BJ (cell line): ENCODE results near the gene ANKRD40. TPM values are rescaled to one million over a fixed set of nuclear protein-coding genes. Genes with fewer than 3 reads are reported as not detected.

Source experiments
- CTCF ChIA-PET: fragments of 350-600 bp; formaldehyde crosslinking; extraction: SDS; loops from one replicate; lab custom pipeline; 2021; ENCODE audit warnings: antibody characterized with exemption, inconsistent platforms; lab: Yijun Ruan, JAX
- POLR2A ChIA-PET: fragments of 300-600 bp; sonication (Branson Sonifier 250); formaldehyde crosslinking; extraction: SDS; loops from one replicate; lab custom pipeline; 2021; ENCODE audit warnings: antibody characterized with exemption; lab: Charles Lee
- DNase-seq: peaks from one replicate; pipeline ENCODE4 v3.0.0-alpha.2; 2011; ENCODE audit warnings: low read depth
- H3K27me3 ChIP-seq: 2 replicates; pipeline ENCODE4 v1.6.0; 2011; ENCODE audit warnings: low read length; ENCODE audit not compliant: control insufficient read depth, insufficient read depth
- H3K36me3 ChIP-seq: 2 replicates; pipeline ENCODE4 v1.5.1; 2011; ENCODE audit warnings: low read length; ENCODE audit not compliant: control insufficient read depth, insufficient read depth
- H3K4me3 ChIP-seq: 2 replicates; pipeline ENCODE4 v1.5.1; 2011; ENCODE audit warnings: low read depth, mild to moderate bottlenecking, control low read depth, low read length
- polyA plus RNA-seq: library from polyadenylated mRNA; depleted of rRNA; stranded (reverse); fragments of >200 nt; gene quantifications from 2 replicates; pipeline ENCODE4 v1.2.3, GENCODE V29; 2011
- TF ChIP-seq, protein P1 (sequence below): IDR thresholded peaks from 2 replicates; pipeline ENCODE4 v1.5.1; 2011; ENCODE audit warnings: low read depth, mild to moderate bottlenecking, control low read depth, inconsistent platforms, low read length, moderate library complexity; ENCODE audit not compliant: insufficient read depth

Gene ANKRD40
- polyA plus RNA-seq, 1 experiment = 19.0 TPM

DNA sequence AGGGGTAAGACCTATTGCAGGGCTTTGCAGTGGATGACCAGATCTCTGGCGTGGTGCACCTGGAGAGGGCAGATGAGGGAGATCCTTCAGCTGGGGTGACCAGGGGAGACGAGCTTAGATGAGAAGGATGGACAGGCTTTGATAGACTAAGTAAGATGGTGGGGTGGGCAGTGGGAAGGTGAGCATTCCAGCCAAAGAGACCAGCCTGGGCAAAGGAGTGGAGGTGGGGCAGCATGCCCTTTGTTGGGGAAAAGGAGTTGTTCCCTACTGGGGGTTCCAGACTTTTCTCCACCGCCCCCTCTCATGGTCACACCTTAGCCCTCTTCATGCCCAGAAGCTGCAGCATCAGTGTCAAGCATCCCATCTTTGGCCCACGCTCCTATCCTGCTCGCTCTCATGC lies 27.6 kb downstream of the ANKRD40 start:
- TF ChIP-seq, protein P1, sequence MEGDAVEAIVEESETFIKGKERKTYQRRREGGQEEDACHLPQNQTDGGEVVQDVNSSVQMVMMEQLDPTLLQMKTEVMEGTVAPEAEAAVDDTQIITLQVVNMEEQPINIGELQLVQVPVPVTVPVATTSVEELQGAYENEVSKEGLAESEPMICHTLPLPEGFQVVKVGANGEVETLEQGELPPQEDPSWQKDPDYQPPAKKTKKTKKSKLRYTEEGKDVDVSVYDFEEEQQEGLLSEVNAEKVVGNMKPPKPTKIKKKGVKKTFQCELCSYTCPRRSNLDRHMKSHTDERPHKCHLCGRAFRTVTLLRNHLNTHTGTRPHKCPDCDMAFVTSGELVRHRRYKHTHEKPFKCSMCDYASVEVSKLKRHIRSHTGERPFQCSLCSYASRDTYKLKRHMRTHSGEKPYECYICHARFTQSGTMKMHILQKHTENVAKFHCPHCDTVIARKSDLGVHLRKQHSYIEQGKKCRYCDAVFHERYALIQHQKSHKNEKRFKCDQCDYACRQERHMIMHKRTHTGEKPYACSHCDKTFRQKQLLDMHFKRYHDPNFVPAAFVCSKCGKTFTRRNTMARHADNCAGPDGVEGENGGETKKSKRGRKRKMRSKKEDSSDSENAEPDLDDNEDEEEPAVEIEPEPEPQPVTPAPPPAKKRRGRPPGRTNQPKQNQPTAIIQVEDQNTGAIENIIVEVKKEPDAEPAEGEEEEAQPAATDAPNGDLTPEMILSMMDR = no peak
- ChIA-PET POLR2A (no interaction called here), CTCF (interaction anchor here (0.9 to 2.3 kb wide), 9 partner anchors 10 to 134 kb away, joined by 3 to 17 read pairs (median 5); partner anchors contain the start of genes ABCC3 and CACNA1G)
- H3K4me3 ChIP-seq = no peak overlapping the region
- H3K36me3 ChIP-seq = peaks cover 21% of the 10 kb centered on the region
- DNase-seq = no peak
- H3K27me3 ChIP-seq = no peaks in the 10 kb centered on the region

DNA sequence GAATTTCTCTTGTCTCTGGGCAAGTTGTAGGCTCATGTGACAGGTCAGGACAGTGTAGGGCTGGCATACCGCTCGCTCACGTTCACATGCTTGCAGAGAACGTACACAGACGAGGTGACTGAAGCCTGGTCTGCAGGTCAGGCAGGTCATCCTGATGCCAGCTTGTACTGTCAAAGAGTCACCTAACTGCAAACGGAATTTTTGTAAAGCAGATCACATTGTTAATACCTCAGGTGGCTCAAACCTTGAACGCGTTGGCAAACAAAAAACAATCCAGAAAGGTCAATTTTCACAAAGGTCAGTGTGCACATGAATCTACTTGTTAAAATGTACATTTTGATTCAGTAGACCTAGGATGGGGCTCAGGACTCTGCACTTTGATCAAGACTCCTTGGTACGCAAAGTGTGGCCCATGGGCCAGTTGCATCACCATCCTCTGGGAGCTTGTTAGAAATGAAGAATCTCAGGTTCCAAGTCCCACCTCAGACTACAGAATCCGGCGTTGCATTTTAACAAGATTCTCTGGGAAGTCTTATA lies 28.6 kb downstream of the ANKRD40 start:
- DNase-seq = no peak
- ChIA-PET POLR2A (no interaction called here), CTCF (interaction anchor here (0.6 to 2.3 kb wide), 6 partner anchors 15 to 1385 kb away, joined by 3 to 17 read pairs (median 4); partner anchors contain the start of gene ABCC3)
- Histone ChIP-seq H3K4me3 (no peak overlapping the region), H3K36me3 (peaks cover 19% of the 10 kb centered on the region), H3K27me3 (no peaks in the 10 kb centered on the region)
- TF ChIP-seq, protein P1 = no peak

DNA sequence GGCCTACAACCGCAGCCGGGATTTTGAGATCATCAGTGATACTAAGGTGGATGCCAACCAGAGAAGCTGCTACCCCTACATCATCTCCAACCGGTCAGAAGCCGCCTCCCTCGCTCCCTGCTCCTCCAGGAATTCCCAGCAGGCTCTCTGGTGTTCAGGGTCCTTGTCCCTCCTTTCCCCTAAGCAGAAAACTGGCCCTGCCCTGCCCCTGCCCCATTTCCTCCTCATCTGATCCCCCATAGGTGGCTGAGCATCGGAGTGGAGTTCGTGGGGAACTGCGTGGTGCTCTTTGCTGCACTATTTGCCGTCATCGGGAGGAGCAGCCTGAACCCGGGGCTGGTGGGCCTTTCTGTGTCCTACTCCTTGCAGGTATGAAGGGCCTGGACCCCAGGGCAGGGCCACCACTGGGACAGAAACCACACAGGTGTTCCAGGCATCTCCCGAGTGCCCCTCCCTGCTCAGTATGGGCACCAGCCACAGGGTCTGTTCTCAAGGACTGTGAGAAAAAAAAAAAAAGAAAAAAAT lies 29.8 kb downstream of the ANKRD40 start:
- ChIA-PET POLR2A (no interaction called here), CTCF (no interaction called here)
- DNase-seq = no peak
- H3K4me3 ChIP-seq = no peak overlapping the region
- H3K27me3 ChIP-seq = no peaks in the 10 kb centered on the region
- TF ChIP-seq, protein P1 = no peak
- H3K36me3 ChIP-seq = peaks cover 22% of the 10 kb centered on the region

DNA sequence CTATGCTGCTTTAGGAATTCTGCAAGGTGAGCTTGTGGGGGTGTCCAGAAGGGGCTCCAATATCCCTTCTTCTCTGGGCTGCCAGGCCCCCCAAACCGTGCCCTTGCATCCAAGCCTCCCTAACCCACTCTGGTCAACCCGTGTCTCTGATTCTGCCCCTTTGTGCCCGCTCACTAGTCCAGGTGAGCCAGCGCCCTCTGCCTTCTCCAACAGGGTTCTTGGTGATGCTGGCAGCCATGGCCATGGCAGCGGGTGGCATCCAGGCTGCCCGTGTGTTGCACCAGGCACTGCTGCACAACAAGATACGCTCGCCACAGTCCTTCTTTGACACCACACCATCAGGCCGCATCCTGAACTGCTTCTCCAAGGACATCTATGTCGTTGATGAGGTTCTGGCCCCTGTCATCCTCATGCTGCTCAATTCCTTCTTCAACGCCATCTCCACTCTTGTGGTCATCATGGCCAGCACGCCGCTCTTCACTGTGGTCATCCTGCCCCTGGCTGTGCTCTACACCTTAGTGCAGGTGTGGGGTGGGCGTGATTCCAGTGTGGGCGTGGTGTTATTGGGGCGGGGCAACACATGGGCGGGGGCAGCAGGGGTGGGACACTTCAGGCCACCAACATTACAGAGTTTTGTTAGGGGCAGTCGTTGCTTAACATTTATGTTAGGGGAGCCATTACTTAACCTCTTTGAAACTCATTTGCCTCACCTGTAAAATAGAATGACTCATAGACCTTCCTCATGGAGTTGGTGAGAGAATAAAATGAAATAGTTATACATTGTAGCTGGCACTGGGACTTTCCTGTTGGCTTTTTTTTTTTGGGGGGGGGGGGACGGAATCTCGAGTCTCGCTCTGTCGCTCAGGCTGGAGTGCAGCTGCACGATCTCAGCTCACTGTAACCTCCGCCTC lies 31.4 kb downstream of the ANKRD40 start:
- Histone ChIP-seq H3K27me3 (no peaks in the 10 kb centered on the region), H3K36me3 (peaks cover 22% of the 10 kb centered on the region), H3K4me3 (no peak overlapping the region)
- CTCF ChIA-PET = interaction anchor here (0.9 to 1.9 kb wide), 3 partner anchors 17 to 126 kb away, joined by 4 to 6 read pairs (median 5); no protein-coding TSS in a partner anchor
- TF ChIP-seq, protein P1 = no peak
- POLR2A ChIA-PET = no interaction called here
- no peak for DNase-seq

DNA sequence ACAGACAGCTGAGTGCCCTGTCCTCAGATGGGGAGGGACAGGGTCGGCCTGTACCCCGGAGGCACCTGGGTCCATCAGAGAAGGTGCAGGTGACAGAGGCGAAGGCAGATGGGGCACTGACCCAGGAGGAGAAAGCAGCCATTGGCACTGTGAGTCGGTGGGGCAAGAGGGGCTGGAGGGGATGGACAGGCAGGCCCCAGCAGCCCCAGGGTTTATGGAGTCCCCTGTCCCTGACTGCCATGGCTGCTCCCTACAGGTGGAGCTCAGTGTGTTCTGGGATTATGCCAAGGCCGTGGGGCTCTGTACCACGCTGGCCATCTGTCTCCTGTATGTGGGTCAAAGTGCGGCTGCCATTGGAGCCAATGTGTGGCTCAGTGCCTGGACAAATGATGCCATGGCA lies 32.1 kb downstream of the ANKRD40 start:
- ChIA-PET CTCF (interaction anchor here (1.9 kb wide), 2 partner anchors 19 to 45 kb away, joined by 6 to 10 read pairs; no protein-coding TSS in a partner anchor), POLR2A (no interaction called here)
- Histone ChIP-seq H3K4me3 (no peak overlapping the region), H3K27me3 (no peaks in the 10 kb centered on the region), H3K36me3 (peaks cover 22% of the 10 kb centered on the region)
- DNase-seq = no peak
- TF ChIP-seq, protein P1 = no peak
